PC-9 (cell line): ENCODE data around the gene CLDN9. TPM values are rescaled to one million over a fixed set of nuclear protein-coding genes. Genes with fewer than 3 reads are reported as not detected.
A peak's percentile ranks its signal among the peaks of the same experiment; 100 is the strongest.

Experiments
- BruUV-seq: library from RNA; stranded (reverse); fragments of 400-500 nt; replicated peaks from 2 replicates; lab custom pipeline; 2021; lab: Mats Ljungman, UMichigan
- CTCF ChIA-PET: fragments of 300-600 bp; sonication (Branson Sonifier 250); formaldehyde crosslinking; loops from one replicate; lab custom pipeline; 2022; ENCODE audit warnings: antibody characterized with exemption; lab: Charles Lee
- POLR2A ChIA-PET: fragments of 300-600 bp; sonication (Branson Sonifier 250); formaldehyde crosslinking; loops from one replicate; lab custom pipeline; 2022; ENCODE audit warnings: antibody characterized with exemption; ENCODE audit not compliant: unreplicated experiment; lab: Charles Lee
- DNase-seq, 2 experiments: peaks; one replicate each; pipeline versions ENCODE4 v3.0.0 to v3.0.0-alpha.2; 2015 to 2022; ENCODE audit warnings: mixed read lengths in 1 of 2
- H2AFZ ChIP-seq: fragments of 200-600 bp; sonication (generic); 2 replicates; pipeline ENCODE4 v1.8.1; 2017; ENCODE audit warnings: antibody characterized with exemption
- H3F3A ChIP-seq: fragments of 200-600 bp; sonication (generic); 2 replicates; pipeline ENCODE4 v1.8.1; 2017; ENCODE audit warnings: antibody characterized with exemption, mild to moderate bottlenecking, low read depth; ENCODE audit not compliant: insufficient read depth
- H3K27ac ChIP-seq: fragments of 200-600 bp; sonication (generic); 2 replicates; pipeline ENCODE4 v1.6.1; 2016; ENCODE audit warnings: mixed run types
- H3K27me3 ChIP-seq: fragments of 200-600 bp; sonication (generic); 2 replicates; pipeline ENCODE4 v1.6.1; 2016; ENCODE audit warnings: low read depth, mixed run types; ENCODE audit not compliant: insufficient read depth
- H3K36me3 ChIP-seq: fragments of 200-600 bp; sonication (generic); 2 replicates; pipeline ENCODE4 v1.6.1; 2016; ENCODE audit warnings: low read depth, mixed run types
- H3K4me1 ChIP-seq: fragments of 200-600 bp; sonication (generic); replicated peaks from 2 replicates; pipeline ENCODE4 v1.6.1; 2016; ENCODE audit warnings: mixed run types; ENCODE audit not compliant: insufficient read depth
- H3K4me2 ChIP-seq: fragments of 200-600 bp; sonication (generic); 2 replicates; pipeline ENCODE4 v1.6.1; 2017; ENCODE audit warnings: mixed run types
- H3K4me3 ChIP-seq: fragments of 200-600 bp; sonication (generic); 2 replicates; pipeline ENCODE4 v1.6.1; 2016; ENCODE audit warnings: mixed run types
- H3K79me2 ChIP-seq: fragments of 200-600 bp; sonication (generic); 2 replicates; pipeline ENCODE4 v1.6.1; 2017; ENCODE audit warnings: low read depth, mixed run types
- H3K9me2 ChIP-seq: fragments of 200-600 bp; sonication (generic); 2 replicates; pipeline ENCODE4 v1.8.1; 2017; ENCODE audit warnings: mild to moderate bottlenecking; ENCODE audit not compliant: insufficient read depth
- H3K9me3 ChIP-seq: fragments of 200-600 bp; sonication (generic); 2 replicates; pipeline ENCODE4 v1.8.1; 2016; ENCODE audit warnings: low read depth; ENCODE audit not compliant: insufficient read depth
- H4K20me1 ChIP-seq: fragments of 200-600 bp; sonication (generic); 2 replicates; pipeline ENCODE4 v1.8.1; 2017; ENCODE audit not compliant: insufficient read depth
- EZH2 ChIP-seq: fragments of 200-600 bp; sonication (generic); IDR thresholded peaks from 2 replicates; pipeline ENCODE4 v1.8.0; 2017; ENCODE audit warnings: antibody characterized with exemption, low read depth
- intact Hi-C: fragments of 100-400 bp; cut with micrococcal nuclease; formaldehyde crosslinking; loops from one replicate; pipeline ENCODE4 v1.10.0; 2022; ENCODE audit not compliant: unreplicated experiment
- total RNA-seq: library from RNA; stranded (reverse); gene quantifications from 2 replicates; pipeline ENCODE4 v1.2.3, GENCODE V29; 2021
- TF ChIP-seq, protein P1 (sequence below): fragments of 200-600 bp; sonication (generic); conservative IDR thresholded peaks from 2 replicates; pipeline ENCODE4 v1.6.1; 2017; ENCODE audit warnings: mixed run types, antibody characterized with exemption, mild to moderate bottlenecking, moderate library complexity

Gene CLDN9
- total RNA-seq, 1 experiment from 2014 or later, result 16.4 TPM

GRCh38 chr16:3057181-3058138 is 44.7 kb downstream of the CLDN9 start:
- TSS peak; percentile 22 for BruUV-seq
- Histone ChIP-seq H2AFZ (no peak overlapping the region), H3F3A (peaks cover 8% of the 10 kb centered on the region; the same call in 1 of the 2 replicates), H3K9me2 (no peaks in the 10 kb centered on the region), H3K4me1 (peaks cover 10% of the 10 kb centered on the region; the same call in 1 of the 2 replicates), H4K20me1 (no peaks in the 10 kb centered on the region), H3K9me3 (no peaks in the 10 kb centered on the region), H3K4me2 (peak overlapping the region; percentile 82), H3K79me2 (no peaks in the 10 kb centered on the region), H3K36me3 (no peaks in the 10 kb centered on the region), H3K4me3 (no peak overlapping the region), H3K27me3 (no peaks in the 10 kb centered on the region), H3K27ac (no peak overlapping the region)
- no peak for TF ChIP-seq EZH2
- TF ChIP-seq, protein P1, sequence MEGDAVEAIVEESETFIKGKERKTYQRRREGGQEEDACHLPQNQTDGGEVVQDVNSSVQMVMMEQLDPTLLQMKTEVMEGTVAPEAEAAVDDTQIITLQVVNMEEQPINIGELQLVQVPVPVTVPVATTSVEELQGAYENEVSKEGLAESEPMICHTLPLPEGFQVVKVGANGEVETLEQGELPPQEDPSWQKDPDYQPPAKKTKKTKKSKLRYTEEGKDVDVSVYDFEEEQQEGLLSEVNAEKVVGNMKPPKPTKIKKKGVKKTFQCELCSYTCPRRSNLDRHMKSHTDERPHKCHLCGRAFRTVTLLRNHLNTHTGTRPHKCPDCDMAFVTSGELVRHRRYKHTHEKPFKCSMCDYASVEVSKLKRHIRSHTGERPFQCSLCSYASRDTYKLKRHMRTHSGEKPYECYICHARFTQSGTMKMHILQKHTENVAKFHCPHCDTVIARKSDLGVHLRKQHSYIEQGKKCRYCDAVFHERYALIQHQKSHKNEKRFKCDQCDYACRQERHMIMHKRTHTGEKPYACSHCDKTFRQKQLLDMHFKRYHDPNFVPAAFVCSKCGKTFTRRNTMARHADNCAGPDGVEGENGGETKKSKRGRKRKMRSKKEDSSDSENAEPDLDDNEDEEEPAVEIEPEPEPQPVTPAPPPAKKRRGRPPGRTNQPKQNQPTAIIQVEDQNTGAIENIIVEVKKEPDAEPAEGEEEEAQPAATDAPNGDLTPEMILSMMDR, result no peak
- intact Hi-C loops, result loop anchor here (1.0 to 5.0 kb wide), 3 partner anchors 21 to 110 kb away; partner anchors contain the start of gene BICDL2
- CTCF ChIA-PET, result interaction anchor here (0.7 to 1.2 kb wide), 3 partner anchors 30 to 69 kb away, joined by 3 read pairs; no protein-coding TSS in a partner anchor
- POLR2A ChIA-PET, result interaction anchor here (0.7 to 0.8 kb wide), 2 partner anchors 30 to 131 kb away, joined by 6 to 7 read pairs; partner anchors contain the start of gene OR1F1
- DNase-seq, result no peak

GRCh38 chr16:3058139-3059030 is 45.7 kb downstream of the CLDN9 start:
- no peaks in the 10 kb centered on the region for H3K9me2 ChIP-seq
- BruUV-seq, result no TSS peak
- H3K79me2 ChIP-seq, result no peaks in the 10 kb centered on the region
- H3F3A ChIP-seq, result peaks cover 8% of the 10 kb centered on the region; the same call in 1 of the 2 replicates
- no peaks in the 10 kb centered on the region for H3K36me3 ChIP-seq
- intact Hi-C loops, result loop anchor here (1.0 to 5.0 kb wide), 7 partner anchors 22 to 109 kb away; partner anchors contain the start of genes BICDL2 and ZNF205
- peak overlapping the region; percentile 88 for H3K4me3 ChIP-seq
- POLR2A ChIA-PET, result interaction anchor here (0.6 to 0.8 kb wide), 3 partner anchors 31 to 130 kb away, joined by 3 to 7 read pairs (median 6); partner anchors contain the start of gene OR1F1
- peak overlapping the region; percentile 98 for H2AFZ ChIP-seq
- H3K27ac ChIP-seq, result no peak overlapping the region
- H3K4me2 ChIP-seq, result peak overlapping the region; percentile 82
- DNase-seq, result peak in 1 of 2 experiments; percentile 45
- TF ChIP-seq, protein P1, result no peak
- TF ChIP-seq EZH2, result no peak
- CTCF ChIA-PET, result interaction anchor here (0.6 to 2.2 kb wide), 11 partner anchors 13 to 303 kb away, joined by 3 to 13 read pairs (median 3); partner anchors contain the start of gene ZNF205
- H3K9me3 ChIP-seq, result no peaks in the 10 kb centered on the region
- H4K20me1 ChIP-seq, result no peaks in the 10 kb centered on the region
- H3K27me3 ChIP-seq, result no peaks in the 10 kb centered on the region
- peaks cover 10% of the 10 kb centered on the region; the same call in 1 of the 2 replicates for H3K4me1 ChIP-seq
